HG03175 (cell line): Measurements from ENCODE around the gene GPD2.
"Not testable (repeated sequence)": the region's sequence is repeated elsewhere in the genome, so short reads cannot be mapped to it uniquely, and the experiment has no call there.

Source experiments
- ATAC-seq: cut with Tn5 transposase; IDR thresholded peaks from one replicate; pipeline ENCODE4 v1.9.1; 2021; ENCODE audit warnings: mild to moderate bottlenecking, moderate library complexity; ENCODE audit not compliant: unreplicated experiment

The GPD2 gene

DNA sequence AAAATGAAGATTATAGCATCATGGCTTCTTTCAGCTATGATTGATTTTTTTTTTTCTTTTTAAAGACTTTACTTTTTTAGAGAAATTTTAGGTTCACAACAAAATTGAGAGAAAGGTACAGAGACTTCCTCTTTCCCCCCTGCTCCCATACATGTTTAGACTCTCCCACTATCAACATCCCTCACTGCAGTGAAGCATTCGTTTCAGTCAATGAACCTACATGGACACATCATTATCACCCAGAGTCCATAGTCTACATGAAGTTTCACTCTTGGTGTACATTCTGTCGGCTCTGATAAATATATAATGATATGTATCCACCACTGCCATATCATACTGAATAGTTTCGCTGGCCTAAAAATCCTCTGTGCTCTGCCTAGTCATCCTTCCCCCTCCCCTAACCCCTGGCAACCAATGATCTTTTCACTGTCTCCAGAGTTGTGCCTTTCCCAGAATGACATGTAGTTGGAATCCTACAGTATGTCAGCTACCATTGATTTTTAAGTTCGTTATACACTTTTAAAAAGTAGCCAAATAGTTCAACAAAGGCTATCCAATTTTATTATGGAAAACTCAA lies 86.8 kb downstream of the GPD2 start:
- ATAC-seq, result no peak

DNA sequence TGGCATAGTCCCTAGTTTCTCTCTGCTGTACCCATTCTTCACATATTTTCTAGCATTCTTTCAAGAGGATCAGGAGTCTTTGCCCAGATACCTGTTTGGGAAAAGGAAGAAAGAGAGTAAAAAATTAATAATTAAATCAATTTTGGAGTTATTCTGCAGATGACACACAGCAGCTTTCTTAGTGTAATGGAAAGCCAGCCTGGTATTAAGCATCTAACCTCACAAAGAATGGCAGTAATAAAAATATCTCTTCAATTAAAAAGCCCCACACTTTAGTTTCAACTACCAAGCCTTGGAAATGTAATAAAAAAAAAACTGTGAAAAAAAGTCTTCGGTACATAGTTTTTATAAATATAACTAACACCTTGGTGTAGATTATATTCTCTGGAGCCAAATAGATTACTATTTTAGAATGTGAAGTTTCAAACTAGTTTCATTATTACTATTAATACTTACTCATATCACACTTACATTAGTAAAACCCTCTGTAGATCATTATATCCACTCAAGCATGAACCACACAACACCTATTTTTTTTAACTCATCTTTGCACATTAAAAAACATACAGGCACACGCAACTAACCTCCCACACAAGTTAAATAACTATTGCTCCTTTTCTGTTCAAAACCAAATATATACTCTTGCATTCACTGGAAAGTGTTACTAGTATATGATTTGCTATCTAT lies 90.9 kb downstream of the GPD2 start:
- peak; percentile 95 for ATAC-seq

DNA sequence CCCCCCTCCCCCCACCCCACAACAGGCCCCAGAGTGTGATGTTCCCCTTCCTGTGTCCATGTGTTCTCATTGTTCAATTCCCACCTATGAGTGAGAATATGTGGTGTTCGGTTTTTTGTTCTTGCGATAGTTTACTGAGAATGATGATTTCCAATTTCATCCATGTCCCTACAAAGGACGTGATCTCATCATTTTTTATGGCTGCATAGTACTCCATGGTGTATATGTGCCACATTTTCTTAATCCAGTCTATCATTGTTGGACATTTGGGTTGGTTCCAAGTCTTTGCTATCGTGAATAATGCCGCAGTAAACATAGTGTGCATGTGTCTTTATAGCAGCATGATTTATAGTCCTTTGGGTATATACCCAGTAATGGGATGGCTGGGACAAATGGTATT lies 92.4 kb downstream of the GPD2 start:
- not testable (repeated sequence) for ATAC-seq

GRCh38 chr2:156532989-156533388 lies 96.8 kb downstream of the GPD2 start:
- peak; percentile 43 for ATAC-seq

DNA sequence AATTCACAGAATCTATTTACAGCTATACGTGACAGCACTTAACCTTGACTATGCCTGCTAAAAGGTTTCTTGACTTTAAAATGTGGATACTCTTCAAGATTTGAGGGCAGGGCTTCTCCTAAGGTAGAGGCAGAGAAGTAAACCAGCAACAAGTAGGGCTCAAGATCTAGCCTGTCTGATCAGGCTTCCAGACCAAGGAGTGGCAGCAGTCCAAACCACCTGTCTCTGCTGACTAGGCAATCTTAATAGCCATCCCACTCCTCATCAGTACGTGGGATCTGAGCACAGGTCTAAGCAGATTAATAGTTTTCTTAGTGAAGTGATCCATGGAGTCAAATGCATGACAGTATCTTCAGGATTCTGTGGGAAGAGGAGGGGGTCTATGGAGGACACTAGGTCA lies 100.4 kb downstream of the GPD2 start:
- no peak for ATAC-seq

DNA sequence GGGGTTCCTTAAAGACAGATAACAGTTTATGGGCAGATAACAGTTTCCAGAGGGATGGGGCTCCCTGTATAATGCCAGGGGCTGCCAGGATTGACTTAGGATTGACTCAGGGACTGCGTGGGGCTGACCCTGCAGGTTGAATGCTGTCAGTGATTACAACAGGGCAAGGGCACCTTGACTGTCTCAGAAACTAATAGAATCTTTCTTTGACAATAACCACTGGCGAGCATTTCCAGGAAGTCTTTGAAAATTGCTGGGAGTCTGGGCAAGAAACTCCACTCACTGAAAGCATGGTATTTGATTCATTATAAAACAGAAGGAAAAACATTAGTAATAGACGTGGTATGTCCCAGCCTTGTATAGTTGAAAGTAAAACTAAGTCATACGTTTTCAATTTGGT lies 101.0 kb downstream of the GPD2 start:
- no peak for ATAC-seq

- ATAC-seq, result peak; percentile 82
Observed at GRCh38 chr2:156538083-156538504, 101.9 kb downstream of the GPD2 start.

- ATAC-seq, result no peak
Observed at GRCh38 chr2:156539086-156539860, 103.1 kb downstream of the GPD2 start.

- no peak for ATAC-seq
Observed at GRCh38 chr2:156540706-156541105, 104.5 kb downstream of the GPD2 start.

DNA sequence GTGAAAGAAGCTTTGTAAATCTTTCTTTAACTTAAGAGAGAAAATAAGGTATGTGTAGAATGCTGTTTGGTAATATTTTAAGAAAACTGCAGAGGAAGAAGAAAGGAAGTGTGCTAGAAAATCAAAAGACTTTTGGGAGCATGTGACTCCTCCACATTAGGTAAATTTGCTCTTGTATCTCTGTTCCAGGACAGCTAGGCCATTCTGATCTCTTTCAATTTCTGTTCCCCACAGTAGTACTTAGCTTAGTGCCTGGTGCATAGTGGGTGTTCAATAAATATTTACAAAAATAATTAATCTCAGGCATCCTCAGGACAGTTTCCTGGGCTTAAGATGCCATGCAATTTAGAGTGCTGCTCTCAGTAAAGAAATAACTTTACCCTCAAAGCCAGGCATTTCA lies 105.0 kb downstream of the GPD2 start:
- no peak for ATAC-seq

- ATAC-seq, result no peak
Observed at GRCh38 chr2:156541706-156542105, 105.5 kb downstream of the GPD2 start.

GRCh38 chr2:156548413-156548812 lies 112.2 kb downstream of the GPD2 start:
- no peak for ATAC-seq

DNA sequence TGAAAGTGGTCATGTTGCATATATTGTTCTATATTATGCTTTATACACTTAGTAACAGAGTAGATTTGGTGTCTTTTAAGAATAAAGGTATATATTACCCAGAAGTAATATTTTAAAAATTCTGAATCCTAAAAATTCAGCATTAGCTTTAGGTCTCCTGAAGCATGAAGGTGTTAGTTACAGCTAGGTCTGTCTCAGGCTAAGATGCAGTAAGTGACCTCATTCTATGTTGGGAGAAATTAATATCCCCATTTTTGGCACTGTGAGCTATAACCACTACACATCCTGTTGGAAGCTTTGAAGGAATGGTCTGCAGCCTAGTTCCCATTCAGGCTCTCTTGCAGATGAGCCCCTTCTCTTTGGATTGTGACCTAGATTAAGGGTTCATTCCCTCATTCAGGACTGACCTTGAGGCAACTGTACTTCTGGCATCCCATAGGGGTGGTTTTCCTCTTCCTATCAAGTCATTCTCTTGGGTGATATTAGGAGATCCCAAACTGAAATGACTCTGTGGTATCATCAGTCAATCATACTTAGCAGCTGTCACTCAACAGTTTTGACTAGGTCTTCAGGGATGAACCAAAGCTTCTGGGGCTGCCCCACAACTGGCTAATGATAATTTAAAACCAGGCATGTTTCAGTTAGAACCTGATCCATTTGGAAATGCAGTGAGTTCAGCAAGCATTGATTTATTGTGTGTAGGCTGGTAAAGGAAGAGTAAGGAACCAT lies 117.7 kb downstream of the GPD2 start:
- peak; percentile 72 for ATAC-seq

- ATAC-seq, result no peak
Observed at GRCh38 chr2:156561326-156561725, 125.1 kb downstream of the GPD2 start.

DNA sequence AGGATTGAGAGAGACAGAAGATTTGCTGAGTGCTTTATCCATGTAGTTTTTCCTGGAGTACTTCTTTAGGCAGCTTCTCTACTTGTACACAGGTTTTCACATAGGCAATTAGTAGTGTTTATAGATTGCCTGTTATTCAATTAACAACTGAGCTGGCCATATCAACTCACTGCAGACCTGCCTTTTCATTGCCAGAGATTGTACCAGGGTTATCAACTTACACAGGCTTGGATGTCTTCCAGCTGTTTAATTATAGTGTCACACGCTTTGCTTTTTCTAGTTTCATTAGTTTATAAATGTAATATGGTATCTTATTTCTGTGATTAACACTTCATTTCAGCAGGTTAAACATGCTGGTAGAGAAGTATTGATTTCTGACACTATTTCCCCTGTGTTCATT lies 125.9 kb downstream of the GPD2 start:
- ATAC-seq, result no peak

- ATAC-seq, result no peak
Observed at GRCh38 chr2:156563994-156564753, 128.0 kb downstream of the GPD2 start.

- ATAC-seq, result no peak
Observed at GRCh38 chr2:156565066-156565710, 129.0 kb downstream of the GPD2 start.

DNA sequence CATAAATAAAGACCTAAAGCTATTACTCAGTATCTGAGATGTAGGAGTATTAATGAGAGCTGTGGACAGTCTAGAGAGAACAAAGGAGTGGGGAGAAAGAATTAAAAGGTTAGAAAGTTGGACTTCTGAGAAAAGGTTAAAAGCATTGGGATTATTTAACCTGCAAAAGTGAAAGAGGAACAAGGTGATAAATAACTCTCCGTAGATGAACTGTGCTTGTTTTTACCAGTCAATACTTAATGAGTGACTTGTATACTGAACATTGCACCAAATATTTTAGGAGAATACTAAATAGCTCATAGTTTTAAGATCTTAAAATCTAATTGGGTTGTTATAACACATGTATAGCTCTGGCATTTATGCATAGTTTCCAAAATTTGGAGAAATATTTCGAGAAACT lies 137.5 kb downstream of the GPD2 start:
- peak; percentile 64 for ATAC-seq

GRCh38 chr2:156574112-156574511 lies 137.9 kb downstream of the GPD2 start:
- ATAC-seq, result no peak

DNA sequence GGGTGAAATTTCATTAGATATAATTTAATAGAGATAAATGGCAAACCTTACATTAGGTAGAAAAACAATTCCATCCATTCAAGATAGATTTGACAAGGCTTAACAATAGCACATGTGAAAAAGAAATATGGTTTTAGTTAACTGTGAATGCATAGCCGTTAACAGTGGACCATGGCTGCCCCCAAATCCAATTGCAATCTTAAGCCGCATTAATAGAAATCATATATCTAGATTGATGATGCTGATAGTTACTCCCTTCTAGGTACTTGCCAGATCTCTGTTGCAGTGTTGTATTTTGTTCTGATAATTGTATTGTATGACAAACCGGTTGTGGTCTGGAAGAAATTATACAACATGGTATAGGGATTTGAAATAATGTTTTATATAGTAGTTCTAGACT lies 139.8 kb downstream of the GPD2 start:
- ATAC-seq, result no peak
